HAP-1 (cell line): ENCODE measurements around the gene C1QL2.
A peak's percentile ranks its signal among the peaks of the same experiment; 100 is the strongest.

Source experiments
- DNase-seq, 2 experiments: peaks; one replicate each; pipeline ENCODE4 v3.0.0-alpha.2; 2016 to 2020; ENCODE audit warnings: low spot score in 2 of 2
- H3K27me3 ChIP-seq: fragments of 250-450 bp; sonication (Bioruptor Pico); 2 replicates; pipeline ENCODE4 v1.5.1; 2020; ENCODE audit warnings: low read depth, mild to moderate bottlenecking, moderate library complexity
- H3K36me3 ChIP-seq: fragments of 250-450 bp; sonication (Bioruptor Pico); replicated peaks from 2 replicates; pipeline ENCODE4 v1.5.1; 2020; ENCODE audit warnings: mild to moderate bottlenecking
- H3K4me1 ChIP-seq: fragments of 250-450 bp; sonication (Bioruptor Pico); 2 replicates; pipeline ENCODE4 v1.5.1; 2020; ENCODE audit warnings: mild to moderate bottlenecking
- H3K4me3 ChIP-seq: fragments of 250-450 bp; sonication (Bioruptor Pico); 2 replicates; pipeline ENCODE4 v1.5.1; 2020; ENCODE audit warnings: mild to moderate bottlenecking, moderate library complexity
- H3K9me3 ChIP-seq: fragments of 250-450 bp; sonication (Bioruptor Pico); 2 replicates; pipeline ENCODE4 v1.5.1; 2020; ENCODE audit warnings: mild to moderate bottlenecking, moderate library complexity
- in situ Hi-C: fragments of 300-500 bp; cut with MboI; formaldehyde crosslinking; loops from 3 replicates; pipeline ENCODE4 v1.14.3; 2020; ENCODE audit warnings: low sequenced_read_pairs, inconsistent platforms, mixed read lengths

The C1QL2 gene

DNA sequence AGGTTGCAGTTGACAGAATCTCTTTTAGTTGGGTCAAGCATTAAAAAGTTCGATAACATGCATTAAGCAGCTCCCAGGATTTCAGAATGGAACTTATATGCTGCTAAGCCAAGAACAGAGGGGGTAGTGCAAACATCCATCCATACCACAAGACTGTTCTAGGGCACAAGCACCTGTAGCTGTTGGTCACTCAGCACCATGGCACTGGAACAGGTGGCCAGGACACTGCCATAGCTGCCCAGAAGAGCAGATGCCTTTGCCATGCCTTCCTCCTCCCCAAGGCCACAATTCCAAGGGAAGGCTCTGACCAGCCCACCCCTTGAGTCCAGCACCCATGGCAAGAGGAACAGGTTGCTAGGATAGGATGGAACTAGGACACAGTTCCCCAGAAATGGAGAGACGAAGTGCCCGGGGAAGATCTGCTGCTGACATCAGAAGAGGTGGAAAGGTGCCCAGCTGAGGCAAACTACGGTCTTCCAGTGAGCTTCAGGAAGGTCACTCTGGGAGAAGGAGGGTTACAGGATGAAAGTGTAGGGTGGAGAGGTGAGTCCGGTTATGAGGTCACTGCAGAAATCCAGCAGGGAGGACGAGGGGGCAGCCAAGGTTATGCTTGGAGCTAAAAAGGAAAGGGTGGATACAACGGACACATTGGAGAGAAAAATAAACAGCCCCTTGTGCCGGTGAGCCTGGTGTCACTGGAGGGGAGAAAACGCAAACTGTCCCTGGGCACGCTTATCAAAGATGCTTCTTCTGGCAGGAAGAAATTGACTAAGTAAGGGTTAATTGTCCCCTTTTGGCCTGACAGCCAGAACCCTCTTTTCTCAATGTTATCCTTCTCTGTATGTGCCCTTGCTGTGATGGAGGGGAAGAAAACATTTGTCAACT, 41.9 kb downstream of the C1QL2 start:
- Histone ChIP-seq H3K4me3 (no peak overlapping the region), H3K9me3 (no peaks in the 10 kb centered on the region), H3K36me3 (no peaks in the 10 kb centered on the region), H3K27me3 (peaks cover 8% of the 10 kb centered on the region; the same call in 1 of the 2 replicates), H3K4me1 (no peaks in the 10 kb centered on the region; the same call in 1 of the 2 replicates)
- in situ Hi-C loops = no loop called here
- DNase-seq = no peak

DNA sequence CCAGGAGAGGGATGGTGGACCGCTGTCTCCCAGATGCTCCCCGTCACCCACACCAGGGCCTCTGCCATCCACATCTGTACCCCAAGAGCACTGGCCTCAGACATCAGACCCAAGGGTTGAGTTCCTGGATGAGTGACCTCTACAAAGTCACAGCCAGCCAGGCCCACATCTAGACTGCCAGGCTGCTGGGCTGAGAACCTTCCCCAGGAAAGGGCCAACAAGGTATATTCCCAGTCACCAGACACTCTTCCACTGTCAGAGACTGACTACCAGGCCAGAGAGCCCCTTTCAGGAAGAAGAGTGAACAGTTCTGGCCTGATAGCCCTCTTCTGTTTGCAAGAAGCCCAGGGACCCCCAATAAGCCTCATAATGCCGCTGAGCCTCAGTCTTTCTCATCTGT, 44.3 kb downstream of the C1QL2 start:
- in situ Hi-C loops = no loop called here

DNA sequence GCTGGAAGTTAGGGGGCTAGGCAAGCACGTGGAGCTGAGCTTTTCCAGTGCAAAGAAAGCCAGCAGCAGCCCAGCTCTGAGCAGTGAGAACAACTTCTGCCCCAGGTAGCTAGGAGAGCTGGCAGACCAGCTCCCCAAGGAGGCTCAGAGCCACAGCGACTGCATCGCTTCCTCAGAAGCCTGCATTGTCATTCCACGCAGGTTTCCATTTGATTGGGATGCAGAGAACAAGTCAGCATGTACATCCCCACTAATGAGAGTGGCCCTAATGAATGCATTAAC, 45.1 kb downstream of the C1QL2 start:
- H3K9me3 ChIP-seq = no peaks in the 10 kb centered on the region; the same call in 1 of the 2 replicates
- in situ Hi-C loops = no loop called here
- no peaks in the 10 kb centered on the region for H3K36me3 ChIP-seq
- no peak overlapping the region for H3K4me3 ChIP-seq
- H3K4me1 ChIP-seq = no peaks in the 10 kb centered on the region
- DNase-seq = no peak
- H3K27me3 ChIP-seq = no peaks in the 10 kb centered on the region

More for the DNA sequence above, 44.3 kb downstream of the C1QL2 start:
- Histone ChIP-seq H3K4me3 (no peak overlapping the region), H3K9me3 (no peaks in the 10 kb centered on the region; the same call in 1 of the 2 replicates), H3K27me3 (no peaks in the 10 kb centered on the region), H3K4me1 (no peaks in the 10 kb centered on the region; the same call in 1 of the 2 replicates), H3K36me3 (no peaks in the 10 kb centered on the region)
- no peak for DNase-seq

DNA sequence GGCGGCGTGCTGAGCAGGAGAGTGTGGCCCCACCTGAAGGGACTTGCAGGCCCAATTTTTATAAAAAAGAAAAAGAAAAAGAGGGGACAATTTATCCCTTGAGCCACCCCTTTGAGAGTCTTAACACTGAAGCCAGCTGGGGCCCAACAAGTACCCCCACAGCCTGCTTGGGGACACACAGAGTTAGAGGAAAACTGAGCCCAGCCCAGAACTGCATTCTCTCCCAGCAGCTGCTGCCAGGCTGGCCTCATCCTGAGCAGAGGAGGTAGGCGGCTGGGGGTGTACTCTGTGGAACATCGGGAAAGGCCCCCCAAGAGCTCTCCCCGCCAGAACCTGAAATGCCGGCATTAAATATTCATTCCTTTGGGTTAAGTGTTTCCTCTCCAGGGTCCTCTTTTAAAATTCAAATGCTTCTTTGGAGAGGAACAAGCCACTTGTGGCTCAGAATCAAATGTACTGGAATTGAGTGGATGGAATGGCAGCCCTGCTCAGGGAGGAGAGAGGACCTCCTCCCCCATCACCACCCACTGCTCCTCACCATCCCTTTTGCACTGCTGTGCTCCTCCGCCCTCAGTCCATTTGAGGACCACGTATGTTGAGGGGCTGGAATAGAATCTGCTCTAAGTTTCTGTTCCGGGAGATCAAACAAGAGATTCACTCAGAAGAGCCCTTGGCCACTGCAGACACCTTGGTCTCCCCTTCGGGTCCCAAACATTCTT, 45.6 kb downstream of the C1QL2 start:
- Histone ChIP-seq H3K27me3 (no peaks in the 10 kb centered on the region), H3K36me3 (no peaks in the 10 kb centered on the region), H3K9me3 (no peaks in the 10 kb centered on the region; the same call in 1 of the 2 replicates), H3K4me3 (no peak overlapping the region), H3K4me1 (no peaks in the 10 kb centered on the region)
- no peak for DNase-seq
- in situ Hi-C loops = no loop called here

DNA sequence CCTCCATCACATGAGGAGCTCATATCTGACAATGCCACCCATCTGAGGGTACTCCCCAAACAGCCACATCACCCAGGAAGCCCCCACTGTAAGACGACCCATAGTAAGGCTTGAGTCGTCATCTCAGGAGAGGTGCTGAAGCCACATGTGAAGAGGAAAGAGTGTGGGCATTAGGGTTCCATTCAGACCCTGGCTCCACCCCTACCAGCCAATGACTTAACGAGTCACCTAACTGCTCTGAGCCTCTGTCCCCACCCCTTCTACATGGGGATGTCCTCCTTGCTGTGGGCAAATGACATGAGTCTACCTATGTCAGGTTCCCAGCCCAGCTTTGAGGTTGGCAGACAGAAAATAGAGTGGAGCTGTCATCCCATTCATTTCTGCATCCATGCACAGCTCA, 46.3 kb downstream of the C1QL2 start:
- in situ Hi-C loops = no loop called here
- H3K4me1 ChIP-seq = no peaks in the 10 kb centered on the region
- no peaks in the 10 kb centered on the region; the same call in 1 of the 2 replicates for H3K9me3 ChIP-seq
- no peaks in the 10 kb centered on the region for H3K27me3 ChIP-seq
- H3K36me3 ChIP-seq = no peaks in the 10 kb centered on the region
- no peak overlapping the region for H3K4me3 ChIP-seq
- no peak for DNase-seq

DNA sequence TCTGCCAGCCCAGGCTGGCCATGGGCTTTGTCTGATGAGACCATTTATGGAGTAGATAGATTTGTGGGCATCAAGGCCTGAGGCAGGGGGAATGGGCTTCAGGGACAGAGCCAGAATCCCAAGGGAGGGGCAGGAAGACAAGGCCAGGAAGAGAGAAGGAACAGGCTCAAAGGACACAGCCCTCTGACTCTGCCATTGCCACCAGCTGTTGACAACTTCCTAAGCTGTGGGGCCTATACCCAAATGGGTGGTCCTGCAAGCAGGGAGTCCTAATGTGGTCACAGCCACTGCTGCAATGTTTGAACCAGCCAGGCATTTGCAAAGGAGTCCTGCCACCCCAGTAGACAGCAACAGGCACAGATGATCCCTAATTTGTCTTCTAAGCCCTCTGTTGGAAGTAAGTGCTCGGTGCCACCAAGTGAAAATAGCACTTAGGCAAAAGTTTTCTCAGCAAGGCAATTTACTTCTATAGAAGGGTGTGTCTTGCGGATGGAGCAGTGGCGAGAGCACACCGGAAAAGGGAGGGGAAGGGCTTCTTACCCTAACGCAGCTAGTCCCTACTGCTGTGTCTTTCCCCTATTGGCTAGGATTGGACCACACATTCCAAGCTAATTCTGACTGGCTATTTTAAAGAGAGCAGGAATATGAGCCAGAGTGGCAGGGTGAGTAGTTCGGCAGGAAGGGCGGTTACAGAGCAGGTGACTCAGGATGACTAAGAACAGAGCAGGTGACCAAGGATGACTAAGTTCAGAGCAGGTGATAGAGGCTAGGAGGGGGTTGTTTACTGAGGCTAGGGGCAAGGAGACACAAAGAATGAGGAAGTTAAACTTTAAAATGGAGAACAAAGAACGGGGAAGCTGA, 47.2 kb downstream of the C1QL2 start:
- H3K9me3 ChIP-seq = no peaks in the 10 kb centered on the region; the same call in 1 of the 2 replicates
- H3K4me3 ChIP-seq = no peak overlapping the region
- in situ Hi-C loops = no loop called here
- no peak for DNase-seq
- H3K4me1 ChIP-seq = no peaks in the 10 kb centered on the region
- no peaks in the 10 kb centered on the region for H3K36me3 ChIP-seq
- H3K27me3 ChIP-seq = no peaks in the 10 kb centered on the region

DNA sequence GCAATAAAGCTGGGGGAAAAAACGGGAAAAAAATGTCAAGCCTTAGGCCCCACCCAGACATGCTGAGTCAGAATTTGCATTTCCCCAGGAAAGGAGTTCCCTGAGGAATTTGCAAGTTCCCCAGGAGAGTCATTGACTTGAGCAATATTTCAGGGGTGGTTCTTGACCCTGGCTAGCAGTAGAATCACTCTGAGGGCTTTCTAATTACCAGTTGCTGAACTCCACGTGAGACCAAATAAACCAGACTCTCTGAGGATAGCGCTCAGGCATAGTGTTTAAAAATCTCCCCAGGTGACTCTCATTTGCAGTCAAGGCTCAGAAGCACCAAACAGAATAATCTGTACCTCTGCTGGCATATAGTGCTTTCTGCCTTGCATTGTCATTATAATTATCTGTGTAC, 48.7 kb downstream of the C1QL2 start:
- in situ Hi-C loops = no loop called here
- Histone ChIP-seq H3K4me3 (no peak overlapping the region), H3K27me3 (no peaks in the 10 kb centered on the region), H3K36me3 (no peaks in the 10 kb centered on the region), H3K9me3 (no peaks in the 10 kb centered on the region; the same call in 1 of the 2 replicates), H3K4me1 (no peaks in the 10 kb centered on the region)
- DNase-seq = no peak

DNA sequence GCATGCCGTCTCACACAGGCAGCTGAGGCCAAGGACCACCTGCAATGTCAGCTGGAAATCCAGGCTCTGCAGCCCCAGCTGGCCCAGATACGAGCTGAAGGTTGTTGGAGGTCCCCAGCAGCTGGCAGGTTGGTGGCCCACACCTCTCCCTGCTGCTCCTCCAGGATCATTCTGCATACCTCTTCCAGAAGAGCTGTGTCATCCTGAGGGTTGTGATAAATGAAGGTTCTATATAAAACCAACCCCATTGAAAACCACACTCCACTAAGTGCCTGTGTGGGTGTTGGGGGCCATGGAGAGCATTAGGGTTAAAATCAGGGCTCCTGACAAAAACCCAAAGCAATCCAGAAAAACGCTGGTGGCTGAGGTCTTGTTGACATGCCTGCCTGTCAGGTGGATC, 50.4 kb downstream of the C1QL2 start:
- Histone ChIP-seq H3K9me3 (no peaks in the 10 kb centered on the region; the same call in 1 of the 2 replicates), H3K36me3 (no peaks in the 10 kb centered on the region), H3K27me3 (no peaks in the 10 kb centered on the region), H3K4me3 (no peak overlapping the region), H3K4me1 (no peaks in the 10 kb centered on the region)
- DNase-seq = no peak
- in situ Hi-C loops = no loop called here

DNA sequence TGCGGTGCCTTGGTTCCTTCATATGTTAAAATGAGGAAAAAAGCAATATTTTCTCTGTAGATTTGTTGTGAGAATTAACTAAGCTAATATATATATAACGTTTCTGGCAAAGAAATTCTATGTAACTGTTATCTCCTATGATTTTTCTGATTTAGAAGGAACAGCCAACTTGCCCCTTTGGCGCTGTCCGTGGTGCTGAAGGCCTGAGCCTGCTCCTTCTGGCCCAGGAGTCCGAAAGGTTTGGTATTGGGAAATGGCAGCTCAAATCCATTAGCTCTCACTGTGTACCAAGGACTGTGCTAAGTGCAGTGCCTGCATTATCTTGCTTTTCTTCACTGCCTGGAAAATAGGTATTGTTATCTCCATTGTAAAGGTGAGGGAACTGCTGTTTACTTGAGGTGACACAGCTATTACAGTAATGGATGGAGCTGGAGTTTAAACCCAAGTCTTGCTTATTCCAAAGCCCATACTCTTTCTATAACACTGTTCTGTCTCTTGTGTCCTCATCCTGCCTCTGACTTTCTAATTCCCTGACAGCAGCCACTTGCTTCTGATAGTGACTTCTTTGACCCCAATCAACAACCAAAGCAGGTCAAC, 52.2 kb downstream of the C1QL2 start:
- no peaks in the 10 kb centered on the region; the same call in 1 of the 2 replicates for H3K9me3 ChIP-seq
- H3K36me3 ChIP-seq = no peaks in the 10 kb centered on the region
- in situ Hi-C loops = no loop called here
- no peaks in the 10 kb centered on the region for H3K4me1 ChIP-seq
- H3K27me3 ChIP-seq = no peaks in the 10 kb centered on the region
- peak in 1 of 2 experiments; percentile 78 for DNase-seq
- no peak overlapping the region for H3K4me3 ChIP-seq
